Activated T-helper 1 cell treated with anti-CD3 and anti-CD28 coated beads, Interleukin-2, amount 50 U/mL, for 16 hours (primary cell): ENCODE results near the gene ELAVL1.
"Not testable (repeated sequence)": the region's sequence is repeated elsewhere in the genome, so short reads cannot be mapped to it uniquely, and the experiment has no call there.

ENCODE experiments used
- DNase-seq, 2 donors: peaks; one replicate each; pipeline ENCODE4 v3.0.0-alpha.2; 2020; ENCODE audit warnings: low read depth in 1 of 2, low spot score in 1 of 2

ELAVL1 gene

DNA sequence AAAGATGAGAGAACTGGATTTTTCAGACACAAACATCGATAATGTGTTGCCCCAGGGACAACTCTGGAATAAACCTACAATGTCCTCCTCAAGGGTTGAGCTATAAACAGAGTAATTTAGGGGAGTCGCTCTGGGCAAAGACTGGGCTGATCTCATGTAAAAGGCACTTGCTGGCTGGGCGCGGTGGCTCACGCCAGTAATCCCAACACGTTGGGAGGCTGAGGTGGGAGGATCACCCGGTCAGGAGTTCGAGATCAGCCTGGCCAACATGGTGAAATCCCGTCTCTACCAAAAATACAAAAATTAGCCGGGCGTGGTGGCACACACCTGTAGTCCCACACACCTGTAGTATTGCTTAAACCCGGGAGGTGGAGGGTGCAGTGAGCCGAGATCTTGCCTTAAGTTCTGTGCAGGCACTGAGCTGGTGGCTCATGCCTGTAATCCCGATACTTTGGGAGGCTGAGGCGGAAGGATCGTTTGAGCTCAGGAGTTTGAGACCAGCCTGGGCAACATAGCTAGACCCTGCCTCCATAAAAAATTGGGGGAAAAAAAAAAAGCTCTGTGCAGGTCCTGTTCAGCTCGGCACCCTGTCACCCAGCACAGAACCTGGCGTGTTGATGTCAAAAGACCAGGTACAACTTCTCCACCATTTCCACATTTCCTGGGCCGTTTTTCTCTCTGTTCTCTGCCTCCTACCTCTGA lies 63.4 kb downstream of the ELAVL1 start:
- DNase-seq: no peak

DNA sequence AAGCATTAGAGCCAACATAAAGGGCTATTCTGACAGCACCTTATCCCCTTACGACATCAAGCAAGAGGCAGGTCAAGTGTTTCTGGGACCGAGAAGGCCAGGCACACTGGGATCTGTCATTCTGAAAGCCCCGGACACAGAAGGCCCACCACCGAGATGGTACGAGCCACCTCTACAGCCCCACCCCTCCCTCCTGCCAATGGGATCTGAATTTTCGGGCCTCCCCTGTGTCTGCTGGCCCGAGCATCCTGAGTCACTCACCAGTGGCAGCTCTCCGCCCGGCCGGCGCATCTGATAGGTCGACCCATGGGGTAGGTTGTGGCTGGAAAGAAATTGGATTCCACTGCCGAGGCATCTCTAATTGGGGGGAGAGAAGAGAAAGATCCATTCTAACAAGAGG lies 64.6 kb downstream of the ELAVL1 start:
- DNase-seq: no peak

DNA sequence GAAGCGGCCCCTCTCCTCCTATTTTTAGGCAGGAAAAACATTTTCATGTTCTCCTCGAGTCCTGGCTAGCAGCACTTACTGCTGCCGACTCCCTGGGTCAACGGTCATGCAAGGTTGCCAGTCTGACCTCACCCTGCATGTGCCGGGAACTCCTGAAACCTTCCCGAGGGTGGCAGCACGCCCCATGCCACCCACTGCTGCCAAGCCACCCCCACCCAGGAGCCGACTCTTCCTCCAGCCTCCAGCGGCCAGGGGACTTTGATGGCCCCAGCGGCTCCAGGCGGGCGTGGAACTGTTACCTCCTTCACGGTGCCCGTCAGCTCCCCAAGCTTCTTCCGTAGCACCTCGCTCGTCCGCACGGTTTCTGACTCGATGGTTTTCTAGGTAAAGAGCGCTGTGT lies 70.7 kb downstream of the ELAVL1 start:
- DNase-seq: no peak

DNA sequence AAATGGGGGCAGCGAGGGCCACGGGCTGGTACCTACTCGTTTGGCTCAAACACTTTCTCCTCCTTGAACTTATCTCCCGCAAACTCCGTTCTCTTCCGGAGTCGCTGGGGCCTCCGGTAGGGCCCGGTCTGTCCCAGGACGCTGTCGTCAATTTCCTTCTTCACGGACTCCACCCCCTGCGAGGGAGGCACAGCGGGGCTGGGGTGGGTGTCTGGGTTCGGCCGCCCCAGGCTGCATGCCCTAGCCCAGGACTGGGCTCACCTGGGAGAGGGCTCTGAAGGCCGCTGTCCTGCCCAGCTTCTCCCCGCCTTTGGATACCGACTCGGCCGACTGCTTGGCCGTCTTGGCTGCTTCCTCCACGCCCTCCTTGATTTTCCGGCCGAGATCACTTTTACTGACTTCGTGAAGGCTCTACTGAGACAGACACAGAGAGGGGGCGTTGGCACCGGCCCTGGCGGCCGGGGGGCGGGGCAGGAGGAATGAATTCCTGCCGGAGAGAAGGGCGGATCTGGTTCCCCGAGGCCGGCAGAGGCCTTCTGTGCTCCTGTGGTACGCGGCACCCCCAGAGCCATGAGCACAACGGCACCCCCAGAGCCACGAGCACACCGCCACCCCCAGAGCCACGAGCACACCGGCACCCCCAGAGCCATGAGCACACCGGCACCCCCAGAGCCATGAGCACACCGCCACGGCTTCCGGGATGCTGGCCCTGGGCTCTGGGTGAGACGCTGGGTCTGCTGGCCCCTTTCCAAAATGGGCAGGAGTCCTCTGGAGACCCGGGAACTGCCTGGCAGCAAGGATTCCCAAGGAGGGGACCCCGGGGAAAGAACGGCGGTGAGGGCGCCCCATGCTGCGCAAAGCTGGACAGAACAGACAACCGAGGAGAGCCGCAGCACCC lies 71.4 kb downstream of the ELAVL1 start:
- no peak for DNase-seq

DNA sequence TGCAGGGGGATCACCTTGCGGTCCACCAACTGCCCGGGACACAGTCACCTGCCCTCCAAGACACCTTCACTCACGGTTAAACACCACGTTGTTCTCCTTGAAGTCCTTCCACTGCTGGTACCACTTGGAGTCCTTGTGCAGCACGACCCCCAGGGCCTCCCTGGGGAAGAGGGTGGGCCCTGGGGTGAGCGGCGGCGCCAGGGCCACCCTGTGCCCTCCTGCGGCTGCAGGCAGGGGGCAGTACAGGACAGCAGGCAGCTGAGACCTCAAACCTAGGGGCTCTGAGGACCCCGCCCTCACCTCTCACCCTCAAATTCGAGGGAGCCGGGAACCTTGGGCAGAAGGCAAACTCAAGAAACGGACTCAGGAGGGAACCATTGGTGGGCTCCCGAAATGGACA lies 72.0 kb downstream of the ELAVL1 start:
- no peak for DNase-seq

DNA sequence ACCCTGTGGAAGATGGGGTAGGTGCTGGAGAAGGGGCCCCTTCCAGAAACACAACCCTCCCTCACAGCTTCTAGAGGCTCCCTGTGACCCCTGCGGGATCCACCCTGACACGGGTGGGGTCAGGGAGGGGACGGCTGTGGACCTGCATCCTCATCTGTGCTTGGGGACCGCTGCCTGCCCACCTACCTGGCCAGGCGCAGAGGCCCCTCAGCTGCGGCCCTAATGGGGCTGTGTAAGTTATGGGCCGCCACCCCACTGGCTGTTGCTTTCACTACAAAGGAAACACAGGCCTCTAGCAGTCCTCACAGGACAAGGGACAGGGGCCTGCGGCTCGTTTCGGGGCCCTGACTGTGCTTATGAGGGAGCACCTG lies 72.5 kb downstream of the ELAVL1 start:
- DNase-seq: no peak

DNA sequence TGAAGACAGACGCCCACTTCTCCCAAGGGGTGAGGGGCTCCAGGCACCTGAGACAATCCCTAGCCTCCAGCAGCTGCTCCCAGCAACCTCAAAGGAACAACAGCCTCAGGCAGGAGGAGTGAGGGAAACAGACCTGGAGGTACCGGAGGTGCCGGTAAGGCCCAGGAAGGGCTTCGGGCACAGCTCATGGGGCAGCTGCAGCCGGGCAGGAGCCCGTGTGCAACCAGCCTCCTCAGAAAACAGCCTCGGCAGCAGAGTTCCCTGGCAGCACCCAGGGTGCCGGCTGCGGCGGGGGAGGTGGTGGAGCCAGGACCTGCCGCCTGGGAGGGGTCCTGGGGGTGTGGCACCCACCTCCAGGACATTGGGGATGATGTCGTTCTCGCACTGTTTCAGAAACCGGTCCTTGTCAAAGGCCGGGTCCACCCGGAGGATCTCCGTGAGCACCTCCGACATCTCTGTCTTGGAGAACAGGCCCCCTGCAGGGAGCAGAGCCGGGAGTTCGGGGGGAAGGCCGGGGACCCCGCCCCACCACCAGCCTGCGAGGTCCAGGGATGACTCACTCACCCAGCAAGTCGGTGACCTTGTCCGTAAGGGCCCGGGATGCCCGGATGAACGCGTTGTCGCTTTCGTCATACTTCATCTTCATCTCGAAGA lies 73.0 kb downstream of the ELAVL1 start:
- no peak for DNase-seq

DNA sequence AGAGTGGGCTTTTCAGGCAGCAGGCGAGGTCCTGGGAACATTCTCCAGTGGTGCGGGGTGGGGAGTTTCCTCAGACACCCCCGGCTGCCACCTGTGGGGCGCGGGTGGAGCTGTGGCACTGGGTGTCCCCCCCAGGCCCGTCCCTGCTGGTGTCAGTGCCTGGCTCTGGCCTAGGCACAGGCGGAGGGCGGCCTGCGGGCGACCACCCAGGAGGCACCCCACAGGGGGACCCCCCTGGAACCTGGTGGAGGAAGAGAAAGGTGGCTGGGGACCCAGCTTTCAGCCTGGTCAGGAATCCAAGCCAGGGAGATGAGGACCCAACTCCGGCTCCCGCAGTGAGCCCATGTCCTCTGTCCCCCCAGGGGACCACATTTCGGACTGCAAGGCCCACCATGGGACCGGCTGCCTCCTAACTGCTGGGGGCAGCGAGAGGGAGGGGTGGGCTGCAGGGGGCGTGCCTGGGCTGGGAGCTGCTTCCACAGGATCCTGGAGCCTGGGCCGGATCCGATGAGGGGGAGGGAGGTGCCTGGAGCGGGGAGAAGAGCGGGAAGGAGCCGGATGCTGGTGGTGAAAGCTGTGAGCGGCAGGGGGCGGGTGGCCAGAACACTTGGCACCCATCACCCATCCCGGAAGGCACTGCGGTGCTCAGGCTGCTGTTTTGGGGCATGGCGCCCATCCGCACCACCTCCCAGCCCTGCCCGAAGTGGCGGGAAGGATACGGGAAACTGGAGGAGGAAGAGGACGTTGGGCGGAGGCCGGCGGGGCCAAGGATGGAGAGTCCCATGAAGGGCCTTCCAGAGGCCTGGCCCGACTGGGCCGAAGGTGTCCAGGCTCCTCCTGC lies 74.0 kb downstream of the ELAVL1 start:
- no peak for DNase-seq

DNA sequence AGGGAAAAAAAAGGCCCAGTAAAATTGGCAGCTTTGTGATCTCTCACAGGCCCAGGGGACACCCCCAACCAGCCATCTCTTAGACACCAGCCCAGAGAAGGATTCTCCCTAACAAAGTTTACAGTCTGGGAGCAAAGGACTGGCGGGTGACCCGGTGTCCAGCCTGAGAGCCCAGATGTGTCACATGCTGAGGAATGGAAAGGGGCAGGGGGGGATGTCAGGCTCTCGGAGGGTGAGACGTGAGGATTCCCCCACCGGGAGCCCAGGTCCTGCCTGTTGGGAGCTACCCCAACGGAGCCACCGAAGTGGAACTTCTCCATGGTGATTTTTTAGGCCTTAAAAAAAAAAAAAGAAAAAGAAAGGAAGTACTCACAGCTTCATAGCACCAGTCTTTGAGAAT lies 74.7 kb downstream of the ELAVL1 start:
- DNase-seq: no peak

DNA sequence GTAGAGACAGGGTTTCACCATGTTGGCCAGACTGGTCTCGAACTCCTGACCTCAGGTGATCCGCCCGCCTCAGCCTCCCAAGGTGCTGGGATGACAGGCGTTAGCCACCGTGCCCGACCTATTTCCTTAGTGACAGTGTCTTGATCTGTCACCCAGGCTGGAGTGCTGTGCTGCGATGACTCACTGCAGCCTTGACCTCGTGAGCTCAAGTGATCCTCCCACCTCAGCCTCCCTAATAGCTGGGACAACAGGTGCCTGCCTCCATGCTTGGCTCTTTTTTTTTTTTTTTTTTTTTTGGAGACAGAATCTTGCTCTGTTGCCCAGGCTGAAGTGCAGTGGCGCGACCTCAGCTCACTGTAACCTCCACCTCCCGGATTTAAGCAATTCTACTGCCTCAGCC lies 75.4 kb downstream of the ELAVL1 start:
- not testable (repeated sequence) for DNase-seq

DNA sequence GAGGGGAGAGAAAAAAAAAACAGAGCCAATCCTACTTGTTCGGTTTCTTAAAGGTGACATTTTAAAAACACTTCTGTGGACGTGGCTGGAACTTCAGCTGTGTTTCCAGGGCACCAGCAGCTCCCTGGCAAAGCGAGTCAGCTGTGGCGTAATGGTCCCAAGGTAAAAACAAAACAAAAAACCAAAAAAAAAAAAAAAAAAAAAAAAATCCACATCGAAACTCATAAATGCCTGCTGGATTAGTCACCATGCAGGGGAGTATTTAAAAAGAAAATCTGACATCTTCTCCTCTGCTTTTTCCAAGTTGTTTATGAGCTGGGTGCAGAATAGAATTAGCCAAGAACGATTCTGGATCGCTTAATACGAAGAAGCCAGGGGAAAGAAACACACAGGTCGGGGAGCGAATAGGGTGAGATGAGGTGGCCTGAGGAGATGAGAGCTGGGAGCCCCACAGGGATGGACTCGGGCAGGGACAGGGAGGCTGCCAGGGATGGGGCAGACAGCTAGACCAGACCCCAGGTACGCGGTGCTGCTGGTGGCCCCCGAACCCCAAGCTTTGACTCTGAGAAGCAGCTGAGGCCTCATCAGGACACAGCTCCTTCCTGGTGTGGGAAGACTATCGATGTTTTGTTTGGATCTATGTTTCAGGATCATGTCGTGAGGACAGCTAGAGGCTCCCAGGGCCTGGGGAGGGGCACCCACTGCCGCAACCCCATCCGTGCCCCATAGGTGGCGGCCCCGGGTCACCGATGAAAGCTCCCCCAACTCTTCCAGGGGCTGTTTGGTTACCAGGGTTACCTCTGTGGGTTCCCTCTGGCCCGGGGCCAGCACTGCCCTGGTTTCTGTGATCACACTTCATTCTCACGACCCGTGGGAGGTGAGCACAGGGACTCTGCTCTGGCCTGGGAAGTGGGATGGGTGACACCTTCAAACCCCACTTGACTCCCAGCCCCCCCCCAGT lies 76.4 kb downstream of the ELAVL1 start:
- peak in 1 of 2 donors; percentile 43 for DNase-seq

DNA sequence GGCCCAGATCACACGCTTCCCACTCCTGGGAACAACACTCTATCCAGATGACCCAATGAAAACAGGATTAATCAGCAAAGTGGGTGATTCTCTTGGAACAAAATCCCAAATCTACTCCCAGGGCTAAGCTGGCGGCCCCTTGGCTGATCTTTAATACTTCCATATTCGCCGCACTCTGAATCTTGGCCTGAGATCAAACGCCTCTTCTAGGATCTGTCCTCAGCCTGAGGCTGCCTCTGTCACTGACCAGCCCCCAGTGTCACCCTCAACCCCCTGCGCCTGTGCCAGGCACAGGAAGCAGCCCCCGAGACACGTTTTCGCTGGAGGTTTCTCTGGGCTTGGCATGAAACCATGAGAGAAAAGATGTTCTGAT lies 77.1 kb downstream of the ELAVL1 start:
- DNase-seq: no peak

DNA sequence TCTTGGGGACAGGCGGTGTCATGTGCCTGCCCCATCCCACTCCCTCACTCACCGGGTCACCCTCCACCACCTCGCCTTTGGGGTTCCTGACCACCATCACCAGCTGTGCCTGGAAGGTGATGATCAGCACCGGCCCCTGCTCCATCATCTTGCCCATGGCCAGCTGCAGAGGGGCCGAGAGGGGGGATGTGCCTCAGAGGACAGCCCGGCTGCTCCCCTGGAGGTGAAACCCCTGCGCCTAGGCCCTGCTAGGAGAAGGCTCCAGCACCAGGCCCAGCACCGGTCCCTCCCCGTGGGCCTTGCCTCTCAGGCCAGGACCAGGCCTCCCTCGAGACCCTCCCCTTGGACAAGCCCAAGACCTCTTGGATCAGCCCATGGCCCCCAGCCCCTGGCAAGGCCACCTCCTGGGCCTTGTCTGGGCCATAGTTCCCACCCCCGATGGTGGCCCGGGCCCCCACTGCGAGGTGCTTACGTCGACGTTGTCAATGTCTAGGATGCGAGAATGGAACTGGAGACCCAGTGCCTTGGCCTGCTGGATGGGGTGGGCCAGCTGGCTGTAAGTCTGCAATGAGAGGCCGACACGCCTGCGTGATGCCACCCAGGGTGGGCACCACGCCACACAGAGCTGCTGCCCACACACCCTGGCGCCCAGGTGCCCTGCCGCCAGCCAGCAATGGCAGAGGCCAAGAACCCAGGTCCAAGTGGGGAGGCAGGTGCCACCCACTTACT lies 77.7 kb downstream of the ELAVL1 start:
- no peak for DNase-seq

DNA sequence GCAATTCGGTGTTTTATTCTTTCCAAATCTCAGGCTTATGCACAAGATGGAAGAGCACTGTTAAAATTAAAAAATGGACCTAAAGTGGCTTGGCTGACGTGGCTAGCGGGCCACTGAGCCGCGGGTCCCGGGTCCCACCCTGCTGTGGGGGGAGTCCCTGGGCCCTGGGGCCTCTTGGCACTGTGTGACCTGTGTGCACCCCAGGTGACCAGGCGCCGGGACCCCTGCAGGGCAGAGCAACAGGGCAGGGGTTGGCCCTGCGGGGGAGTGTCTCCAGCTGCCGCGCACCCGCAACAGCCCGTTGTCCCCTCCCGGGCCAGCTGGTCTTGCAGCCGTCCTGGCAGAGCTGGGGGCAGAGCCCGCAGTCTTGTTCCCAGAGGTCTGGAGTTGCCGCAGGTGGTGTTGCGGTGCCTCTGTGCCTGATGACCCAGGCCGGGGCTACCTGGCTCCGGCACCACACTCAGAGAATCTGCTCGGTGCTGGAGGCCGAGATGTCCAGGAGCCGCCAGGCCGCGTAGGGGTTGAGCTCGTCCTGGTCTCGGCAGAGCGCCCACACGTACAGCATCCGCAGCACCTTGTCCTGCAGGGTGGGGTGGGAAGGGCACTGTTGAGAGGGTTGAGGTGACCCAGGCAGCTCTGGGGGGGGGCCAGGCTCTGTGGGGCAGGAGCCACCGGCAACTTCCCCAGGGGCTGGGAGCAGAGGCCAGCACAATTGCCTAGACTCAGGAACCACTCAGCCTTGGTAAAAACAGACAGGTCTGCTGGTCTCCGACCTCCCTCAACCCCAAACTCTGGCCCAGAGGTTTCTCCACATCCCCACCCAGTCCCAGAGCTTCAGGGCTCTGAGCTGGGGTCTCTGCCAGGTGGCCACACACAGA lies 78.5 kb downstream of the ELAVL1 start:
- DNase-seq: no peak

DNA sequence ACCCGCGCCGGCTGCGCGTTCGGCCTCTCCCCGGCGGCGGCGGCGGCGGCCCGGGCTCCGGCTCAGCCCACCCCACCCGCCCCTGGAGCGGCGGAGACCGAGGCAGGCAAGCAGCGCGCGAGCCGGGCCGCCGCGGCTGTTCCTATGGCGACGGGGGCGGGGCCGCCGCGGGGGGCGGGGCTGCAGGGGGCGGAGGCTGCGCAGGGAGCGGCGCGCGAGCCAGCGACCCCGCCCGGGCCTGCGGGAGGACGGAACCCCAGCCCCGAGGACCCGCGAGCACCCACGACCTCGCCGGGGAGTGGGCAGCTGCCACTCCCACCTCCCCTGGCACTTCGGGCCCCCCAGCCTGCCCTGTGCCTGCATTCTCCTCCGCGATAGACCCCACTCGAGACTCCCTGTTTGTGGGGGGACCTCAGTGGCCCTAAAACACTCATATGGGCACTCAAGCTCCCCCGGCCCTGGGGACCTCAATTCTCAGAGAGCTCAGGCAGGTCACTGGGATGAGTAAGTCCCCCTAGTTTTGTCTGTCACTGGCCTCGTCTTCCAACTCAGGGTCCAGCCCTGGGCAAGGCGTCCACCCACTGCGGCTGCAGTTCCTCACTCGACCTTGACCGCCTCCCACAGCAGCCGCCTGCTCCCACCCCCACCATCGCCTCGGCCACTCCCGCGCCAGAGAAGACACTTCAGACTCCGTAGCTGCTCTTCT lies 79.3 kb downstream of the ELAVL1 start, which contains the start of gene CTXN1:
TSS of gene CTXN1 (minus strand) at position 115 of the 706 bp plus-strand sequence. CDS start 597 bp downstream, outside the sequence.
- DNase-seq: peak; percentile 65 to 69

DNA sequence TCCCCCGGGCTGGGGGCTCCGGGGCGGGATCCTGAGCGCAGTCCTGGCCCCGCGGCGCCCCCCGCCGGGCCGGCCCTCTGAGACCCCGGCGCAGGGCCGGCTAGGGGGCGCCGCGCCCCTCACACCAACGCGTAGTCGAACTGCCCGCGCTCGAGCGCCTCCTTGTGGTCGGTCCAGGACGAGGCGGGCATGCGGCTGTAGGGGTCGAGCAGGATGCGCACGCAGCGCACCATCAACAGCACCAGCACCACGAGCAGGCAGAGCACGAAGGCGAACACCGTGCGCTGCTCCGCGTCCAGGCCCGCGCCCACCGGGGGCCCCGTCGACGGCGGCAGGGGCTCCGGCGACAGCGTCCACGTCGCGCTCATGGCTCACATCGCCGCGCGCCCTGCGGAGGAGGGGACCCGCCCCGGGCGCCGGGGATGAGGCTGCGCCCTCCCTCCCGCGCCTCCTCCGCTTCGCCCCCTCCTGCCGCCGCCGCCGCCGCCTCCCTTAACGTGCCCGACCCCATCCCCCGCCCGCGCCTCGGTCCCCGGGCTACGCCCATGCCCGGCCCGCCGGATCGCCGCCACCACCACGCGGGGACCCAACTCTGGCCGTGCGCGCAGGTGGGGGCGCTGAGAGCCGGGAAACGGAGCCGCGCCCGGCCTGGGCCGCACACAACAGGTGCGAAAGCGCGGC lies 80.1 kb downstream of the ELAVL1 start:
- DNase-seq: peak; percentile 51 to 65

DNA sequence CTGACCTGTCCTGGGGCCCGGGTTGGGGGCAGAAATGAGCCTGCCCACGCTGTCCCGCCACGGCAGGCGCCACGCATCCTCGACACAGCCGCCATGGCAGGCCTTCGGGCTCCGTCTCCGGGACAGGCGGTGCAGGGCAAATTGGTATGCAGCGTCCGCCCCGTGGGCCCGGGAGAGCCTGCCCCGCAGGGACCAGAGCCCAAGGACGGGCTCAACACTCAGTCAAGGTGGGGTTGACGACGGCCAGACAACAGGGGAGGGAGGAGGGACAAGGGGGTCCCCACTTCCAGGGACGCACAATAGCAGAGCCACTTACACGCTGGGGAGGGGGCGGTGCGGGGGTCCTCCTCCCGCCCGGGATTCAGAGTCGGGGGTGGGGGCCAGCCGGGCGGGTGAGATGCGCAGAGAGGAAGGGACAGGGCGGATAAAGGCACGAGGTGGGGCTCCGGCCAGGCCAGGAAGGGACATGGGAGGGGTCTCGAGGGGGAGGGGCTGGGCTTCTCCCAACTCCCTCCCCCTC lies 80.7 kb downstream of the ELAVL1 start:
- no peak for DNase-seq
